Activated CD4-positive, alpha-beta T cell treated with anti-CD3 and anti-CD28 coated beads, Interleukin-2, amount 10 ng/mL, durations not matched to agents 24 days and 14 days (primary cell): ENCODE data around the gene TUSC7. TPM values are rescaled to one million over a fixed set of nuclear protein-coding genes. Genes with fewer than 3 reads are reported as not detected.

Experiments used
- DNase-seq: peaks from one replicate; pipeline ENCODE4 v3.0.0; 2022
- H3K27ac Mint-ChIP-seq: one replicate; pipeline ENCODE4 v1.8.0; 2022; ENCODE audit warnings: mild to moderate bottlenecking, mixed read lengths
- H3K27me3 Mint-ChIP-seq: one replicate; pipeline ENCODE4 v1.8.0; 2022; ENCODE audit warnings: mixed read lengths
- H3K36me3 Mint-ChIP-seq: one replicate; pipeline ENCODE4 v1.8.0; 2022; ENCODE audit warnings: low read depth, mild to moderate bottlenecking, mixed read lengths
- H3K4me1 Mint-ChIP-seq: one replicate; pipeline ENCODE4 v1.8.0; 2021; ENCODE audit warnings: mixed read lengths
- H3K4me3 Mint-ChIP-seq: one replicate; pipeline ENCODE4 v1.8.0; 2022; ENCODE audit warnings: mild to moderate bottlenecking, moderate library complexity, mixed read lengths
- H3K9me3 Mint-ChIP-seq: one replicate; pipeline ENCODE4 v1.8.0; 2021; ENCODE audit warnings: mixed read lengths
- intact Hi-C: fragments of 100-400 bp; cut with micrococcal nuclease; formaldehyde crosslinking; loops from one replicate; pipeline ENCODE4 v1.15.1; 2023
- total RNA-seq: library from RNA; stranded (reverse); gene quantifications from 2 replicates; pipeline ENCODE4 v1.2.3, GENCODE V29; 2022

Gene TUSC7
- total RNA-seq, 1 donor from 2014 or later: not detected

DNA sequence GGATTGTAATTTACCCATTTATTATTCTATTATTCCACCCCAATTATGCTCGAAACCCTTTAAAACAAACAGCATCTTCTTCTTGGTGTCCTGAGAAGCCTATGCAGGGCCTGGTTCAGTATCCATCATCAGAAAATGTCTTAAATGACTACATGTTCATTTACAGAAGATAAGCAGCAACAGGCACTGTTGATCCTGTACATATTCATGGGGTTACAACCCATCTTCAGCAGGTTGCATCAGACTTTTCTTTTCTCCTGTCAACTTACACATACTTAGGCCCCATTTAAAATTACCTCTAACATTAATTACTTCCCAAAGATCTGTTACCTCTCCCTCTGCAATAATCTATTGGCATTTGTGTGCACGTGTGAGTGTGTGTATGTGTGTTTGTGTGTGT lies 18.9 kb downstream of the TUSC7 start:
- no peak overlapping the region for H3K4me3 Mint-ChIP-seq
- H3K4me1 Mint-ChIP-seq: no peaks in the 10 kb centered on the region
- DNase-seq: no peak

DNA sequence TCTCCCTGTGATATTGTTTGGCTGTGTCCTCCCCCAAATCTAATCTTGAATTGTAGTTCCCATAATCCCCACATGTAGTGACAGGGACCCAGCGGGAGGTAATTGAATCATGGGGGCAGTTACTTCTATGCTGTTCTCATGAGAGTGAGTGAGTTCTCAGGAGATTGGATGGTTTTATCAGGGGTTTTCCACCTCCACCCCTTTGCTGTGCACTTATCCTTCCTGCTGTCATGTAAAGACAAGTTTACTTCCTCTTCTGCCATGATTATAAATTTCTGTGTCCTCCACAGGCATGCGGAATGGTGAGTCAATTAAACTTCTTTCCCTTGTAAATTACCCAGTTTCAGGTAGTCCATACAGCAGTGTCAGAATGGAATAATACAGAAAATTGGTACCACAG lies 24.7 kb downstream of the TUSC7 start:
- H3K4me1 Mint-ChIP-seq: no peaks in the 10 kb centered on the region
- no peaks in the 10 kb centered on the region for H3K36me3 Mint-ChIP-seq
- H3K27ac Mint-ChIP-seq: no peak overlapping the region
- H3K9me3 Mint-ChIP-seq: no peaks in the 10 kb centered on the region
- DNase-seq: no peak
- no peak overlapping the region for H3K4me3 Mint-ChIP-seq
- no peaks in the 10 kb centered on the region for H3K27me3 Mint-ChIP-seq
- intact Hi-C loops: no loop called here

More for the DNA sequence above, 18.9 kb downstream of the TUSC7 start:
- Mint-ChIP-seq H3K9me3 (no peaks in the 10 kb centered on the region), H3K27ac (no peak overlapping the region), H3K27me3 (no peaks in the 10 kb centered on the region), H3K36me3 (no peaks in the 10 kb centered on the region)
- intact Hi-C loops: no loop called here

DNA sequence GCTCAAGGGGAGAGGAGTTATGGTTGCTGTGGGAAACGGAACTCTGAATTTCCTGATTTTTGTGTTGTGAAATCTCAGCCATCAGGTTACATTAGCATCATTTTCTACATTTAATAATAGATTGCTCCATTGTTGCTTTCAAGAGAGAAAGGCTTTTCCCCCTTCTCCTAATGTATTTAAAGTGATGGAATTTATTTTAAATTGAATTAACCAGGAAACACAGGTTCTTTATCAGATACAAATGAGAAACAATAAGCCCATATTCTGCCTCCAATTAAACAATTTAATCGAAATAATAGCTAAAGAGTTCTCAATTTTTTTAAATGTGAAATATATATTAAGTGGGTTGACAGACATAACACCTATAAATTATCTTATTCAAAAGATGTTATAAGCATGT lies 30.1 kb downstream of the TUSC7 start:
- Mint-ChIP-seq H3K9me3 (no peaks in the 10 kb centered on the region), H3K36me3 (no peaks in the 10 kb centered on the region), H3K4me3 (no peak overlapping the region), H3K4me1 (no peaks in the 10 kb centered on the region), H3K27ac (no peak overlapping the region), H3K27me3 (no peaks in the 10 kb centered on the region)
- intact Hi-C loops: no loop called here
- DNase-seq: no peak

DNA sequence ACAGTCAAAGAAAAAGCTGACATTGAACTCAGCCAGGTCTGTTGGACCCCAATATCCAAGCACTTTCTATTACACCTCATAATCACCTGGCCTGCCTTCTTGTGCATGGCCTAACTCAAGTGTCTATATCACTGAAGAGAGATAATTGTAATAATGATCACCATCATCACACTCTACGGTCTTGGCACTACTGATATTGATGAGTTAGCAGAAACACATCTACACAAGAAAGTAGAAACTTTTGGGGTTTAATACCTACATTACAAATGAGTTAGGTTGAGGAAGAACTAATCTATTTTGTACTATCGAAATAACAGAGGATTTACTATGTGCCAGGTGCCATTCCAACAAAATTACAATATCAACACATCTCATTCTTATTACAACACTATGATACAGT lies 30.7 kb downstream of the TUSC7 start:
- no peak overlapping the region for H3K4me3 Mint-ChIP-seq
- no peaks in the 10 kb centered on the region for H3K4me1 Mint-ChIP-seq
- H3K9me3 Mint-ChIP-seq: no peaks in the 10 kb centered on the region
- H3K27me3 Mint-ChIP-seq: no peaks in the 10 kb centered on the region
- H3K27ac Mint-ChIP-seq: no peak overlapping the region
- no peaks in the 10 kb centered on the region for H3K36me3 Mint-ChIP-seq
- DNase-seq: no peak
- intact Hi-C loops: no loop called here

DNA sequence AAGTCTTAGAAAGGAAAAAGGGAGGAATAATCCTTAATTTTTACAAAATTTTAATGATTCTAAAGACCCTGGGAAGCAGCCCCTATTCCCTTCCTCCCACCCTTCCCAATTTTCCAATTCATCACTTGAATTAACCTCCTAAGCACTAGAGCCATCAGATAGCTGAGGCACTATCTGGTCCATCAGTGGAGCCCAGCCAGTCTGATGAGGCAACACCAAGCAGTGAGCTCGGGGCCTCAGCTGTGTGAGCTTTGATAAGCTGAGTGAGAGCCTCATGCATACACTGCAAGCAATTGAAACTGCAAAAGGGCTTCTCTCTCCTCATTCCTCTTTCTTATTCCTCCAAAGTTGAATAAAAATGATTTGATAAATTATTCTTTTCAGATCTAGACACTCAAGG lies 31.9 kb downstream of the TUSC7 start:
- no peak for DNase-seq
- Mint-ChIP-seq H3K27ac (no peak overlapping the region), H3K4me1 (no peaks in the 10 kb centered on the region), H3K36me3 (no peaks in the 10 kb centered on the region), H3K27me3 (no peaks in the 10 kb centered on the region), H3K9me3 (peaks cover 5% of the 10 kb centered on the region), H3K4me3 (no peak overlapping the region)
- intact Hi-C loops: no loop called here

DNA sequence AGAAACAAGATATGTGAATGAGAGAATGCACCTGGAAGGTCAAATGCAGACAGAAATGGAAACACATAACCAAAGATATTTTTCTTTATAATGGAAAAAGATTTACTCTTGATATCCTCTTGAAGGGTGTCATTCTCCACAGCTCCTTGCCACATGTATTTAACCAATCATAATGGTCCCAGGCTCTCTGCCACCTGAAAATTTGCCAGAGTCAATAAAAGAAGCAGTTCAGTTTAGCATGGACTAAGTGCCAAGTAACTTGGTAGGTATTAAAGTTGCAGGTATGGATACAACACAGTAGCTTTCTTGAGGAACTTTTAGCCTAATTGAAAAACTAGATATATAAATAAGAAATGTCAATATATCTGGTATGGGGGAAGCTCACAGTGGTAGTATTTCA lies 33.5 kb downstream of the TUSC7 start:
- no peak for DNase-seq
- Mint-ChIP-seq H3K27ac (no peak overlapping the region), H3K9me3 (peaks cover 5% of the 10 kb centered on the region), H3K4me3 (no peak overlapping the region), H3K36me3 (no peaks in the 10 kb centered on the region), H3K27me3 (no peaks in the 10 kb centered on the region), H3K4me1 (no peaks in the 10 kb centered on the region)
- intact Hi-C loops: no loop called here

DNA sequence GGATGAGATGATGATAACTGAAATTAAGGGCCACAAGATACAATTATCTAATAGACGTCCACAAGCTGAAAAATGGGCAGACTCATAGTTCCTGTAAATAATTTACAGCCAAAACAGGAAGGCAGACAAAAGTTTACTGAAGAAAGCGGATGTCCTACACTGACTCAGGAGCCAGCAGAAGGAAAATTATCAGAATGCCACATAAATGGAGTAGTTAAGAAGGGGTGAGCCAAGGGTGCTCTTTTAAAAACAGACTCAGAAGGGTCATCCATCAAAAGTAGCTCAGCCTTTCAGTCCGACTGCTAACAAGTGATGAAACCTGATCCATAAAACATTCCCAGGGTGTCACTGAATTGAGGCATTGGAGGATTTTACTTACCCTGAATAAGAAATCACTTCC lies 39.8 kb downstream of the TUSC7 start:
- DNase-seq: no peak
- Mint-ChIP-seq H3K27ac (no peak overlapping the region), H3K9me3 (peaks cover 5% of the 10 kb centered on the region), H3K4me1 (no peaks in the 10 kb centered on the region), H3K4me3 (no peak overlapping the region), H3K27me3 (no peaks in the 10 kb centered on the region), H3K36me3 (no peaks in the 10 kb centered on the region)
- intact Hi-C loops: no loop called here

DNA sequence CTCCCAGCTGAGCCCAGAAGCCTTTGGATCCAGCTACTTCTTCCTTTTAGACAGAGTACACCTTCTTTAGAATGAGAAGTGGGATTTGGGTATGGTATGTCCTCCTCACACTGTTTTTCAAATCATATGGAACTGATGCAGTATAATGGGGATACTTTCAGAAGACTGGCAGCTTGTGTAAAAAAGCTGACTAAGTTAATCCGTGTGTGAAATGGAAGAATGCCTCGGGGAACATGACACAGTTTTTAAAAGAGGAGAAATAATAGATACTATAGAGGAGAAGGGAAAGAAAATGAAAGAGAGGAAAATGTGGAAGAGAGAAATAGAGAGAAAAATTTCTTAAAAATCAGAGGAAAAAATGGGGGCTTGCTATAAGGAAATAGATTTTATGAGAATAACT lies 47.7 kb downstream of the TUSC7 start:
- intact Hi-C loops: no loop called here

DNA sequence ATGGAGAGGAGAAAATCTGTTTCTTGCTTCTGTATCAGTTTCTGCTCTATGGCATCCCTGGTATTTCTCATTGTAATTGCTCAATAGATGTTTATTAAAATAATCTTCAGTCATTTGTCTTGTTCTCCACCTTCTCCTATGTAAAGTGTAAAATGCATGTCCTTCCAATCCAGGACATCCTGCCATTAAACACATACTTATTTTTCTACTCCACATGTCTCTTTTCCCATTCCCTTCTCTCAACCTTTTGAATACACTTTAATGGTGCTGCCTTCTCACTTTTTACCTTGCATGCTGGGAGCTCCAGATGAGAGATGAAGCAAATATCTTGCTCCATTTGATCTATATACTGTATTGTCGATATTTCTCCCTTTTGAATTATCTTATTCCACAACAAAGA lies 49.7 kb downstream of the TUSC7 start:
- no peaks in the 10 kb centered on the region for H3K36me3 Mint-ChIP-seq
- DNase-seq: no peak
- H3K9me3 Mint-ChIP-seq: no peaks in the 10 kb centered on the region
- H3K4me1 Mint-ChIP-seq: no peaks in the 10 kb centered on the region
- H3K27me3 Mint-ChIP-seq: no peaks in the 10 kb centered on the region
- H3K4me3 Mint-ChIP-seq: no peak overlapping the region
- H3K27ac Mint-ChIP-seq: no peak overlapping the region
- intact Hi-C loops: no loop called here

More for the DNA sequence above, 47.7 kb downstream of the TUSC7 start:
- Mint-ChIP-seq H3K9me3 (no peaks in the 10 kb centered on the region), H3K27me3 (no peaks in the 10 kb centered on the region), H3K36me3 (no peaks in the 10 kb centered on the region), H3K4me1 (no peaks in the 10 kb centered on the region), H3K27ac (no peak overlapping the region), H3K4me3 (no peak overlapping the region)
- DNase-seq: no peak
